ENCODE data around the gene FGD4.

GRCh38 chr12:32460638-32461037 is 61.3 kb downstream of the FGD4 start:
- TF ChIP-seq POLR2A (IDR thresholded peaks at IDR 0.05) (no peak), CTCF (IDR thresholded peaks at IDR 0.05) (no peak)
